ENCODE results near the gene STXBP4.

Gene STXBP4

DNA sequence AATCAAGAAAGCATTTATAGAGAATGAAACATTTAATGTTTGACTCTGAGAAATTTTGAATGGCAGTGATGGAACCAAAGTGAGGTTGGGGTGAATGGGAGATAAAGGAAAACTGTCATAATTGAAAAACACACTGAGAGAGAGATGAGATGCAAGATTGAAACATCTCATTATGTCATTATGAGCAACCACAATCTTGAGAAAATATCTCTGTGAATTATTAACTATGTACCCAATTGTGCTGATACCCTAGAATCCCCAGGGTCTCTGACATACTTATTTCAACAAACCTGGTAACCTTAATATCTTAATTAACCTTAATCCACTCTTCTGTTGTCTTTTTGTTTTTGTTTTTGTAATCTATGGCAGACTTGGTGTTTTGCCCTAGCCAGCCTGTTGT, 152.7 kb downstream of the STXBP4 start:
- no peak for DNase-seq (ENCODE audit: low read depth in 3 of 3)

DNA sequence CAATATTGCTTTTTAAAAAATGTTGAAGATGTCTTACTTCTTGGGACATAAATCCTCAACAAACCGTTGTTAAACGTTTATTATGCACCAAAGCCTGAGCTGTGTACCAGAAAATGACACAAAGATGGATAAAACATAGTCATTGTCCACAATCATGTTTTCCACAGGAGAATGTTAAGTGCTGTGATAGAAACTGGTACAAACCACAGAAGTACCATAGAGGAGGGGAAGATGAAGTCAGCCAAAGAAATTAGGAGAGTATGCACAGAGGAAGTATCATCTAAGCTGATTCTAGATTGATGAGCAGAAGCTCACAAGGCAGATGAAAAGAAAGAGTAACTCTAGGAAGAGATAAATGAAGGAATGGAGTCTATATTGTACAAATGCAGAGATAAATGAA, 153.5 kb downstream of the STXBP4 start:
- DNase-seq (ENCODE audit: low read depth in 3 of 3) = no peak

DNA sequence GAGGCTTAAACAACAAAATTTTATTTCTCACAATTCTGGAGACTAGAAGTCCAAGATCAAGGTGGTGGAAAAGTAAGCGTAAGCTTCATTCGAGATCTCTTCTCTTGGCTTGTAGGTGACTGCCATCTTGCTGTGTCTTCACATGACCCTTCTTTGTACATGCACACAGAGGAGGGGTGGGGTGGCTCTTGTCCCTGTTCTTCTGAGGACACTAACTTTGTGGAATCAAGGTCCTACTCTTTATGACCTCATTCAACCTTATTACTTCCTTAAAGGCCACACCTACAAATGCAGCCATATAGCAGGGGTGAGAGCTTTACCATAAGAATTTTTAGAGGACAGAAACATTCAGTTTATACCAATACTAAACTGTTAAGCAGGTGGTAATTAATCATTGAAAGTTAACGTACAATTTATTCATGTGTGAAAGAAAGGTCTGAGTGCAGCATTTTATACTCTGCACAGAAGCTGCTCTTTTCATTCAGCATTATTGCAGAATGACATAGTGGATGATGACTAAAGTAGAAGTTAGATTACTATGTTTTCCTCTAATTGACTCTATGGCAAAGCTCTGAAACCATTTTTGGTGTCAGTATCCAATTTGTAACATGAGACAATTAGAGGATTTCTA, 156.3 kb downstream of the STXBP4 start:
- DNase-seq (ENCODE audit: low read depth in 3 of 3) = no peak

DNA sequence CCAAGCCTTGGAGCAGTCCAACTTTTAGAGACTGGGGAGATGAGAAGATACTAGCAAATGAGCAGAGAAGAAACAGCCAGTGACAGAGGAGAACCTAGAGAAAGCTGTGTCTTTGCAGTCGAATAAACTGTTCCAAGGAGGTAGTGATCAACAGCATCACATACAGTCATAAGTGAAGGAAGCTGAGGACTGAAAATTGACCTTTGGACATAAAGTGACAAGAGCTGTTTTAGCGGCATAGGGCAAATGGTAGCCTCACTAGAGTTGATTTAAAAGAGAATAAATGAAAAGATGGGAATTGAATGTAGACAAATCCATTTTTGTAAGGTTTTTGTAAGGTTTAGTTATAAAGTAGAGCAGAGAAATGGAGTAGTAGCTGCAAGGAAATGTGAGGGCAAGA, 165.0 kb downstream of the STXBP4 start:
- no peak for DNase-seq (ENCODE audit: low read depth in 3 of 3)

DNA sequence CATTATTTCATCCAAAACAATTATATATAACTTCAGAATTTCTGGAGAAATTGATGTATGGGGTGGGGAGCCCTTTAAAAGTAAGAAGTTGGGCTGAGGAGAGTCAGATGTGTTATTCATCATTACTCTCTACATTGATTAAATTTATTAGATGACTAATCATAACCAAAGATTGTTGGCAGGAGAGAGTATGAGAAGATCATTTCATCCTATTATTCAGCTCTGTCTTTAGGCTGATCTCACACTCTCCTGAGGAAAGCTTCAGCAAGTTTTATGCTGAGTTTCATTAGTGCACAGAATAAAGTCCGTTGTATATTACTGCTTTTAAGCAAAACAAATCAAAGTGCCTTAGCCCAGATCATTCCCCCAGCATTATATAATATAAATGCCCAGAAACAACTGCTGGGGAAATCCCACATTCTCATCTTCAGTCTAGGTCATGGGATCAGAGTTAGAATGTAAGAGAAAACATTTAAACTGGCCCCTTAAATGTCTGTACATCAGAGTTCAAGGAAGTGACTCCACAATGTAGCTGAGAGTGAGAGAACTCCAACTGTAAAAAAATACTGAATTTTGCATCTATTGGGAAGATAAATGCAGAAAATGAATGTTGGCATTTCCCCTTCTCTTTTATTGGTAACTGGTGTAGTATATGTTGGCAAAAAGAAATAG, 166.1 kb downstream of the STXBP4 start:
- DNase-seq (ENCODE audit: low read depth in 3 of 3) = no peak

DNA sequence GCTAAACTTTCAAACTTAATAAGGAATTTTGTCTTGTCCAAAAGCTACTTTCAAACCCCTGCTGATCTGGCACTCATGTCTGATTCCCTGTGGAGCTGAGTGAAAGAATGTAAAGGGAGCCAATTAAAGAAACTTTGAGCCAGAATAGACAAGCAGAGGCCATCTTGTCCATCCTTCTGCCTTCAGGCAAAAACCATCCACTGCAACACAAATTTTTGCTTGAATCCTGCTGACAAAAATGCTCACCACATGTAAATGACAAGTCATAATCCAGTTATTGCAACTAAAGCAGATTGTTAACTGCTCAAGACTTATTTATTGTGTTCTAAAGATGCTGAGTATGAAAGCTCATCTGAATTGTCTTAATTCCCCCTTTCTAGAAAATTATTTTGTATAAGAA, 172.2 kb downstream of the STXBP4 start:
- no peak for DNase-seq (ENCODE audit: low read depth in 3 of 3)

DNA sequence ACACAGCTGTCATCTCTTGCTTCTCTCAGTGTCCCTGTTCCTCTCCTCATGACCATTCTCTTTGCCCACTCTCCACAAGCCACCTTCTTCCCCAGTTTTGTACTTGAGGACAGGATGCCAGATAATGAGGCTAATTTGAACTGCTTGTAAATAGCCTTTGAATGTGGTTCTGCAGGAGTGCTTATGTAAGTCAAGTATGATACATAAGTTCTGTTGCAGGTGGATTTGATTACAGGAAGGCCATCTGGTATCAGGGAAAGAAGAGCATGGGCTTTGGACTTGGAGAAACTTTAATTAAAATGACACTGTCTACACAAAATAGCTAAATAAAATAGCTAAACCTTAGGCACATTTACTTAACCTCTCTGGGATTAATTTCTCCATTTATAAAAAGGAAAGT, 176.0 kb downstream of the STXBP4 start:
- DNase-seq (ENCODE audit: low read depth in 3 of 3) = no peak

DNA sequence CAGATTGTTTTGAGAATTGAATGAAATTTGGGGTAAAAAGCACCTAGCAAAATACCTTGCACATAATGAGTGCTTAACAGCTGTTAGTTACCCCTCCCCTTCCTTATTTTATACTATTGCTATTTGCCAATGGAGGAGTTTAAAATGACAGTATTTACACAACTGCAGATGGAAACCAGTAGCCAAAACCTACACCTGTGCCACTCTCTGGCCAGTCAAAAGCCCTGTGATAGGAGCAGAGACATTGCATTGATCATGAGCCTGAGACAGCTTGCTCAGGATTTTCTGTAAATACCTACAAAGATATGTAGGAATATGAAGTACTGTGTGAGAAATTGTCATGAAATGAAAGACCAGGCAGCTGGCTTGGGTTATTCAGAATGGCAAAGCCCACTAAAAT, 180.9 kb downstream of the STXBP4 start:
- DNase-seq (ENCODE audit: low read depth in 3 of 3) = no peak

DNA sequence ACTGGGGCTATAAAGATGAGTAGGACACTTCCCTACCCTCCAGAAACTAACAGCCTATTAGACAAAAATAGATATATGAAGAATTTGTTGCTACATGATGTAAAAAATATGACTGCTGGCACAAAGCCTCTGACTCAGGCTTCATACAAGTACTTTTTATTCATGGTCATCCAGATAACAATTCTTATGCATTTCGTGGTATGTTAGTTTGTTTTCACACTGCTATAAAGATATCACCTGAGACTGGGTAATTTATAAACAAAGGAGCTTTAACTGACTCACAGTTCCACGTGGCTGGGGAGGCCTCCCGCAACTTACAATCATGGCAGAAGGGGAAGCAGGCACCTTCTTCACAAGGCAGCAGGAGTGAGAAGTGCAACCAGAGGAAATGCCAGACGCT, 183.7 kb downstream of the STXBP4 start:
- DNase-seq (ENCODE audit: low read depth in 3 of 3) = no peak

DNA sequence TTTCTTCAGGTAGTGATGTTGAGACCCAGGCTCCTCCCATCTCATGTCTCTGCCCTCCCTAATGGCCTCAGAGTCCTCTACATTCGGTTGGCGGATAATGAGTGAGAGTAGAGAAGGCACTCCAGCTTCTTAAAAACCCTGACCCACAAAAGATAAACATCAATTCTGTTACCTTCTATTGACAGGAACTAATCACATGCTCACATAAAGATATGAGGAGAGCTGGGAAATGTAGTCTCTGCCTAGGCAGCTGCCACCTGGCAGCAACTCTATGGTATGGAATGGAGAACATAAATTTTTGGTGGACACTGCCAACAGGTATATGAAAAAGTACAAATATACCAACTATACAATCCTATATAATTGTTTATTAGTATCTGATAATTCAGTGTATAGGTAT, 185.5 kb downstream of the STXBP4 start:
- no peak for DNase-seq (ENCODE audit: low read depth in 3 of 3)

DNA sequence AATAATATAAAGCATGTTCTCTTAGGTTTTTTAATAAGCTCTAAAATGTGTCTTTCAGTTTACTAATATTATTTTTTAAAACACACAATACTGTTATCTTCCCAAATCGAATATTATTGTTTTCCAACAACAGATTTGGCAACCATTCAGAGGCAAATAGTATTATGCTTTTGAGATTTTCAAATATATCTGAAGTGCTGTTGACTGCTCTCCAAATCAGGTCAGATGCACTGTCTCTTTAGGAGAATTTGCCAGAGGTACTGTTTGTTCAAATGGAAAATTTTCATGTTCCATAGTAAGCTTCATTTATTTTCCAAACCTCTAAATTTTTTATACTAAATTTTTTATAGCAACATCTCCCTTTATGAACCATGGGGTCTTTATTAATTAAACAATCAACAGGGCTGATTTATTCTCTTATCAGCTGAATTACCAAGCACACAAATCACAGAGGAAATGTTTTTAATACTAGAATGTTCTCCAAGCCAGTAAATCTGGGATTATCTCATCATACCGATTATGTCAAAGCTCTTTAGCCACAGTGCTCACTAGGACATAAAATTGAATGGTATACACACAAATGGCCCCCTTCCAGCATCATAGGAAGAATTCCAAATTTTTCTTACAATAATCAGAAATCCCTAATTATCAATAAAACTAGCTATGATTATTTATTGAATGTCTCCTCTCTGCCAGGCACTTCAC, 187.4 kb downstream of the STXBP4 start:
- no peak for DNase-seq (ENCODE audit: low read depth in 3 of 3)

DNA sequence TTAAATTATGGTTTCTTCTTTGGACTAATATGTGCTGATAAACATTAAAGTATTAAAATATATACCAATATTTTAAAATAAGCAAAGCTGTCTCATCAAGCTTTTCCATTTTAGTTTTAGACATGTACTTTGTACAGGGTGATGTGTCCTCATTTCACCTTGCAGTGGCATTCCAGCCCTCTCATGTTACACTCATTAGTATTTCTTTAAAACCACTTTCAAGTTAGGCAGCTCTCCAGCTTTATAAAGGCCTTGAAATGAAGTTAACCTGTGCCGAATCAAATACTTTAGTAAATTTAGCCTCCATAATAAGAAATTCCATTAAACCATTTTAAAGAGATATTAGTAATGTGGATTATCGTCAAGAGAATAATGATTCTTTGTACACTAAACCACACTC, 188.6 kb downstream of the STXBP4 start:
- DNase-seq (ENCODE audit: low read depth in 3 of 3) = no peak

DNA sequence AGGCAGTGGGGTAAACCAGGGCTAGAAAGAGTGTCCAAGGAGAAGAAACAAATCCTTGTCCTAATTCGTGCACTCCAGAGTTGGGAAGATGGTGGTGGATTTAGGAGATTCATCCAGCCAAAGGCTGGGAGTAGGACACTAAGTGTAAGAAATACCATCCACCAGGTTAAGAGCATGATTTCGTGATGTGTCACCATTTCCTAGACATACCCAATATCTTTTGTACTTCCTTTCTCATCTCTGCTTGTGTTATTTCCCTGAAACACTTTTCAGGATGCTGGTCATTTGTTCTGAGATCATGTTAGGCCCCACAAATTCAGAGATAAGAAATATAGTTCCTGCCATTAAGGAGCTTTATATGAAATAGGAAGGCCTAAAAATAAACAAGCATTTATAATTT, 189.9 kb downstream of the STXBP4 start:
- no peak for DNase-seq (ENCODE audit: low read depth in 3 of 3)

DNA sequence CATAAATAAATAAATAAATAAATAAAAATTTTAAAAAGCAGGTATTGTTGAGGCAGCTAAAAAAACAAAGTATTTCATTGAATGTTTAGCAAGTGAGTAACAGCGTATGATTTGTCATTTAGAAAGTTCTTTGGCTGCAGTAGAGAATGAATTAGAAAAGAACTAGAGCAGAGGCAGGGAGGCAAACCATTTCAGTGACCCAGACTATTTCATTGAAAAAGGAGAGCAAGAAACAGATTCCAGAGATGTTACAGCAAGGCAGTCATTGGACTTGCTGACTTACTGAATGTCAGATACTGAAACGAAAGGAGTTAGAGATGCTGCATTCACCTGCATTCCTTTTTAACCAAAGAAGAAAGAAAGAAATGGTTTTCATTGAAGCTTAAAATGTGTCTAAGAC, 190.7 kb downstream of the STXBP4 start:
- no peak for DNase-seq (ENCODE audit: low read depth in 3 of 3)

DNA sequence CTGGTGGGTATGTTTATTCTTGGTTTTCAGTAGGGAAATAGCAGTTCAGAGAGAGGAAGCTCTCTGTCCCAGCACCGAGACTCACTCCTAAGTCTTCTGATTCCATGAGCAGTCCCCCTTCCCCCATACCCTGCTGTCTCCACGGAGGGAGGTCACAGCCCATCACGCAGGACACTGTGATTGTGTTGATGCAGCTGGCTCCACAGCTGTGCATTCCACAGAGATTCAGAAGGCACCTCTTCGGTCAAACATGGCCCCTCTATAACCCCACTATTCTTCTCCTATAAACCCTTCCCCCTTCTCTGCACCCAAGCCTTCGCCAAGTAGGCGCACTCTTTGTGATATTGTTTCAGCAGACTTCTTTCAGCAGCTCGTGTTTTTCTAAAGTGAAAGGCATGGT, 191.9 kb downstream of the STXBP4 start:
- no peak for DNase-seq (ENCODE audit: low read depth in 3 of 3)

DNA sequence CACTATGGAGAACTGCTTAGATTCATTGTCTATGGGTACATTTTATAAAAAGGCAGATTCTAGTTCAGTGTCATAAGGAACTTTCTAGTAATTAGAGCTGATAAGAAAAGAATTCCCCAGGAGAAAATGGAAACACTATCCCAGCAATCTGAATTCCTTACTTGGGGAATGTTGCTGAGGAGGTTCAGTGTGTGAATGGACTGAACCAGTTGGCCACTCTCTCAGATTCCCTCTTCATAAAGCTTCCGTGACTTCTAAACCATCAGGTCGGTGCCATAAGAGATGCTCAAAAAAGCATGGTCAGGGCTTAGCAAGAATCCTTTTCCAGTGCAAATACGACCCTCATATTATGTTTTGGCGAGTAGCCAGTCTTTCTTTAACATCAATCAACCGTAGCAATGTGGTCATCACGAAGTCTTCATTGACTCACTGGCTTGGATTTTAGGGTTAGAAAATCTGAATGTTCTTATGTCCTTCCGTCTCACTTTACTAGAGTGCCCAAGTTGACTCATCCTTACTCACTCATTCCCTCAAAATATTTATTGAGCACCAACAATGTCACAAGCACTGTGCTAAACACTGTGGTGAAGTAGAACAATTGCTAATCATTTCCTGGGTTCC, 193.5 kb downstream of the STXBP4 start:
- DNase-seq (ENCODE audit: low read depth in 3 of 3) = no peak

DNA sequence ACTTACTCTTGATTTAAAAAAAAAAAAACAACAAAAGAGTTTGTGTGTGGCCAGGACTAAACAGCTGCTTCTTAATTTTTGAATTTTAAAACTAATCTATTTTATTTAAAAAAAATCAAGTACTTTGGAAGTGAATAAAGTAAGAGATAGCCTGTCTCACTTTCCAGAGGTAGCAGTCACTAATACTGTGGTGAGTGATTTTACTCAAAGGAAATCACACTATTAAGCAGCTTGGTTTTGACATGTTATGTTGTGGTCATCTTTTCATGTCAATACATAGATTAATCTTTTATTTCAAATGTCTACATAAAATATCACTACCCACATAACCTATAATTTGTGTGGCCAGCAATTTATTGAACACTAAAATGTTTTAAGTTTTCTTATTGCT, 194.0 kb downstream of the STXBP4 start:
- no peak for DNase-seq (ENCODE audit: low read depth in 3 of 3)

DNA sequence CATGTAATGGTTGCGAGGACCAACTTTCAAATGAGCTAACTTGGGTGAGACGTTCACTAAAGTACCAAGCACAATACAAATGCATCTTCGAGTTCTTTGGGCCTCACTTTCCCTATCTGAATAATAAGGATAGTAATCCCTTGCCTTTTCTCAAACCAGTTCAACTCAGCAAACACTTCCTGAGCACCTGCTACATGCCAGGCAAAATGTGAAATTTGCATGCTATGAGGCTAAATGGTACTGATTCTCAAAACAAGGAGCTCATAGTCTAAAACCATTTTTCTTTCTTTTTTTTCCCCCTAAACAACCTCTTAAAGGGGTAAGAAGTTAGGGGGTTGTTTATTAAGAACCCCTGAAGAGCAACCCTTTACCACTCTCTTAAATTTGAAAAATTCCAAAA, 194.8 kb downstream of the STXBP4 start:
- no peak for DNase-seq (ENCODE audit: low read depth in 3 of 3)

DNA sequence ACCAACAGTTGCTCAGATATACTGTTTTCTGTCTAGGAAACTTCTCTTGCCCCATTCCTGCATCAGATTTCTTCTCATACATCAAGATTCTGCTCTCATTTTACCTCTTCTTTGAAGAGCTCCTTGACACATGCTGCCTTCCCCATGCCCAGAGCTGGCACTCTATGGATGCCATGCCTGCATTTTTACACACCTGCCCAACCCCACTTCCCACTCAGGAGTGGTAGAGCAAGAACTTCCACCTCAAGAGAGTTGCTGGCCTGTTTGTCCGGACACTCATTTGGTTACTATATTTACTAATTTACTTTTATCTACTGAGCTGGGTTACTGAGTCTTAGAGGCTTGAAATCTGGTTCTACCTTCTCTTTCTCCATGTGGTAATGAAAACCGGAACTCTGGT, 197.9 kb downstream of the STXBP4 start:
- DNase-seq (ENCODE audit: low read depth in 3 of 3) = no peak

DNA sequence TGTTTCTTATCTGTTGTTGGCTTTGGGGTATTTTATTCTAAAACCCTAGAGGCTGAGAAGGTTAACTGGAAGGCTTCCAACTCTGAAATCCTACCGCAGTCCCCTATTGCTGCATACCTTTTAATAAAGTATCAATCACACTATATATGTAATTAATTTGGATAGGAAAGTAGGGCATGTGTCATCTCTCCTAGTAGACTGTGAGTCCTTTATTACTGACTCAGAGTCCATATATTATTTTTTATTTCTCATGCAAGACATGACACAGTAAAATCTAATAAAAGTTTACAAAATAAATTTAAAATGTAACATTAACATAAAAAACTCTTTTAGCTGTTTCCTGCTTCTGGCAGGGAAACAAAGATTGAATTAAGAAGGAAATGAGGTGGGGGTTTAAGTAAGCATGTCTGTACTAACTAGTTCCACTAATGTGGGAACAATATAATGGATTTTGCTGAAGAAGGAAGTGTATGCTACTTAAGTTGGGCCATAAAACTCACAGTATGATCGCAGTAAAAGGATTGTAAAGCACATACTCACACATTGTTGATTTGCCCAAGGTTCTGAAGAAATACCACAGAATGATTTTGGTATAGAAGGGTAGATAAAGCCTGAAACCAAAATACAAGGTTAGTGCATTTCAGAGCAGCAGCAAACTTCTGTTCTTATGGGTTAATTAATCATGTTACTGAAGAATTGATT, 198.6 kb downstream of the STXBP4 start:
- DNase-seq (ENCODE audit: low read depth in 3 of 3) = no peak

DNA sequence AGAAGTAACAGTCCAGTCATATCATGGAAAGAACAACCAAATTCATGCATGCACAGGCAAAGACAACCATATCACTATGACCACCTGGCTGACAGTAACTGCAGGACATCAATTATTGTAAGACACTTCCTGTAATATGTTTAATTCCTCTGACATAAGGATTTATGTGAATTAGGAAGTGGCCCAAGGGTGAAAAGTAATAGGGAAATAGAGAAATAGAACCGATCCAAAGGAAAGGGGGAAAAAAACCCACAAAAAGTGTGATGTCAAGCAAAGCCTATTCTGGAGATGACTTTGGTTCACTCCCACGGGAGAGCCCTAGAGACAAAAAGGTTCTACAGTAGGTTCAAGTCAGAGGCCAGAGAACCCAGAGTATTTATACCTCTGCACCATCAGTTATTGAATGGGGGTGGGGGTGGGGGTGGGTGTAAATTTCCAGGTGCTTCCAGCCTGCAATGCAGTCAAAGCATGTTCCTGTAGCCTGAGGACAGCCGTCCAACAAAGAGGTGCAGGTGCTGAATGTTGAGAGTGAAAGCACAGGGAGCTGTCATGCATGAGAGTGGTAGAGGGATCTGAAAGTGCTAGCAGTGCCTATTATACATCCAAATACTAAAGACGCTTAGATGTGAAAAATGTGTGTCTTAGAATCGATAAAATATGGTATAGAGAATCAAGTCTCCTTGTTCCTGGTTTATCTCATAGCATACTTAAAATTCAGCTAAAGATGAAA, 200.6 kb downstream of the STXBP4 start:
- no peak for DNase-seq (ENCODE audit: low read depth in 3 of 3)
